Activated T-helper 2 cell treated with anti-CD3 and anti-CD28 coated beads, Interferon-gamma antibody, Interleukin-2, Interleukin-4, amounts not matched to agents 10 μg/mL and 5 μg/mL and 100 μg/mL, durations not matched to agents 14 hours and 24 hours and 36 hours (primary cell): ENCODE results near the gene SPIRE1. TPM values are rescaled to one million over a fixed set of nuclear protein-coding genes. Genes with fewer than 3 reads are reported as not detected.

Source experiments
- DNase-seq: peaks from one replicate; pipeline ENCODE4 v3.0.0; 2021; ENCODE audit warnings: low spot score
- H3K27ac Mint-ChIP-seq: one replicate; pipeline ENCODE4 v1.8.0; 2021; ENCODE audit warnings: mixed read lengths
- H3K27me3 Mint-ChIP-seq: one replicate; pipeline ENCODE4 v1.8.0; 2021; ENCODE audit warnings: low read depth, mixed read lengths
- H3K36me3 Mint-ChIP-seq: one replicate; pipeline ENCODE4 v1.8.0; 2021; ENCODE audit warnings: low read depth, mixed read lengths
- H3K4me1 Mint-ChIP-seq: one replicate; pipeline ENCODE4 v1.8.0; 2021; ENCODE audit warnings: low read depth, mixed read lengths
- H3K4me3 Mint-ChIP-seq: one replicate; pipeline ENCODE4 v1.8.0; 2021; ENCODE audit warnings: low read depth, mild to moderate bottlenecking, moderate library complexity, mixed read lengths
- H3K9me3 Mint-ChIP-seq: one replicate; pipeline ENCODE4 v1.8.0; 2021; ENCODE audit warnings: mixed read lengths
- intact Hi-C: fragments of 100-400 bp; cut with micrococcal nuclease; formaldehyde crosslinking; loops from one replicate; pipeline ENCODE4 v1.15.1; 2023
- total RNA-seq: library from RNA; stranded (reverse); gene quantifications from 2 replicates; pipeline ENCODE4 v1.2.3, GENCODE V29; 2022

Gene SPIRE1
- total RNA-seq, 1 donor from 2014 or later = 19.0 TPM

DNA sequence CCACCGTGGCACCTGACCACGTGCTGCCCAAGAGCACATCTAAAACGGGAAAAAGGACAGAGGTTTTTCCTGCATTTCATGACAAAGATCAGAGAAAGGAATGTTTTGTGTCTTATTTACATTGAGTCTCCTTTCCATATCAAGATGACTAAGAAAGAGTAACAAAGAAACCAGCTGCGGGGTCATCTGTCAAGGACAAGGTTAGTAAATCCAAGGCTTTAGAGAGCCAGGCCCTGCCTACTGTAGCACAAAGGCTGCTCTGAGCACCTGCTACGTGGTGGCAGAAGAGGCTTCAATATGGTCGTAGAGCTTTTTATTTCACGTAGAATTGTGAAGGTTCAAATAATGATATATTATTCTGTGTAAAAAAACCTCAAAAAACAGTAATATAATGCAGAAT lies 199.1 kb downstream of the SPIRE1 start:
- no peak for DNase-seq
- Mint-ChIP-seq H3K27me3 (no peaks in the 10 kb centered on the region), H3K9me3 (no peaks in the 10 kb centered on the region), H3K36me3 (peaks cover 3% of the 10 kb centered on the region), H3K27ac (no peak overlapping the region), H3K4me3 (no peak overlapping the region), H3K4me1 (no peaks in the 10 kb centered on the region)
- intact Hi-C loops = no loop called here

DNA sequence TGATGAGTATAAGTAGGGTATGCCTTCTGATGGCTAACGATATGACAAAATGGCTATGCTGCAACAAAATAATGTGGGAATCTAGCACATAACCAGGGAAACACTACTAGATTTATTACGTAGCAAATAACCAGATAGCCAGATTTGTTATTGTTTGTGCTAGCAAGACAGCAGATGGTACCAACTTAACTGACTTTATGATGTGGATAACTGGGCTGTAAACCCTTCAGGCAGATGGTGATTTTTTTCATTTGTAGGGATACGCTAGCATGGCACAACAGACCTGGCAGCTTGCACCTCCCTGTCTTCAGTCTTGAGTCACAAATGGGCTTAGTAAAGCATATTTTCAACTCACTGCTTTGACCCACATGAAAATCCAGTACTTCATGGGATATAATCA lies 201.5 kb downstream of the SPIRE1 start:
- Mint-ChIP-seq H3K4me1 (no peaks in the 10 kb centered on the region), H3K4me3 (no peak overlapping the region), H3K27ac (no peak overlapping the region), H3K27me3 (no peaks in the 10 kb centered on the region), H3K36me3 (peaks cover 3% of the 10 kb centered on the region), H3K9me3 (no peaks in the 10 kb centered on the region)
- intact Hi-C loops = no loop called here
- no peak for DNase-seq

DNA sequence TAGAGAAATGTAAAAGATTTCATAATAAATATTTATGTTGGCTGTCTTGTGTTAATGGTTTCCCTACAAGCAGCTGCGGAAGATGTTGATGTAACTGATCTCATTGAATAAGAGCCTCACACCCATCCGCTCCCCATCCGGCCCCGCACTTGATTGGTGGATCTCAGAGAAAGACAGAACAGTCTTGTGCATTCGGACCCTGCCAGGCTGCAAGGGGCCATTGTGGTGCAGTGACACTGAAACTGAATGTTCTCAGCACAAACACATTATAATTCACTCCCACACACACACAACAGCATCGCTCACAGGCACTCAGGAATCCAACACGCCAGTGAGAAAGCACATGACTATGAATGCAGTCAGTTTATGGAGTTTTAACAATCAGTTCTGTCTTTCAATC lies 202.4 kb downstream of the SPIRE1 start:
- DNase-seq = no peak
- intact Hi-C loops = no loop called here
- Mint-ChIP-seq H3K4me3 (no peak overlapping the region), H3K4me1 (no peaks in the 10 kb centered on the region), H3K27ac (no peak overlapping the region), H3K27me3 (no peaks in the 10 kb centered on the region), H3K36me3 (peaks cover 3% of the 10 kb centered on the region), H3K9me3 (no peaks in the 10 kb centered on the region)

DNA sequence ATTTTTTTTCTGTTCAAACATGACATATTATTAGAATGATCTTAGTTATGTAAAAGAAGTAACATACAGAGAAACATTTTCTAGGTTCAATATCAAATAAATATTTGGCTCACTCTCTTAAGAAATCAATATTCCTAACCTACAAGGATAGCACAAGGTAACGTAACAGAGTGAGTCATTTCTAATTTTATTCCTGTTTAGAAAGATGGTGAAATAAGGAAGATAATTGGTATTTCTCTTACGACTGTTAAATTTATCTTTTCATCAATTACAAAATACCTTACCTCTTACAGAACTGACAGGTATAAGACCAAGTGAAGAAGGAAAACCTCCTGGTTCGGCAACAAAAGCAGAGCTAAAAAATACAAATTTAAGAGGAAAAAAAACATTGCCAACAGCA lies 205.1 kb downstream of the SPIRE1 start:
- DNase-seq = no peak
- peaks cover 8% of the 10 kb centered on the region for H3K36me3 Mint-ChIP-seq
- H3K27ac Mint-ChIP-seq = no peak overlapping the region
- no peak overlapping the region for H3K4me3 Mint-ChIP-seq
- intact Hi-C loops = no loop called here
- no peaks in the 10 kb centered on the region for H3K4me1 Mint-ChIP-seq
- no peaks in the 10 kb centered on the region for H3K27me3 Mint-ChIP-seq
- H3K9me3 Mint-ChIP-seq = no peaks in the 10 kb centered on the region

GRCh38 chr18:12451428-12451827 lies 206.5 kb downstream of the SPIRE1 start:
- Mint-ChIP-seq H3K27ac (no peak overlapping the region), H3K27me3 (no peaks in the 10 kb centered on the region), H3K36me3 (peaks cover 5% of the 10 kb centered on the region), H3K4me3 (no peak overlapping the region), H3K4me1 (no peaks in the 10 kb centered on the region), H3K9me3 (no peaks in the 10 kb centered on the region)
- no peak for DNase-seq
- intact Hi-C loops = no loop called here

- Mint-ChIP-seq H3K4me3 (no peak overlapping the region), H3K27ac (no peak overlapping the region), H3K27me3 (no peaks in the 10 kb centered on the region), H3K36me3 (peaks cover 10% of the 10 kb centered on the region), H3K9me3 (no peaks in the 10 kb centered on the region), H3K4me1 (peaks cover 3% of the 10 kb centered on the region)
- intact Hi-C loops = no loop called here
- DNase-seq = no peak
Measured at GRCh38 chr18:12449051-12449785, 208.7 kb downstream of the SPIRE1 start.

DNA sequence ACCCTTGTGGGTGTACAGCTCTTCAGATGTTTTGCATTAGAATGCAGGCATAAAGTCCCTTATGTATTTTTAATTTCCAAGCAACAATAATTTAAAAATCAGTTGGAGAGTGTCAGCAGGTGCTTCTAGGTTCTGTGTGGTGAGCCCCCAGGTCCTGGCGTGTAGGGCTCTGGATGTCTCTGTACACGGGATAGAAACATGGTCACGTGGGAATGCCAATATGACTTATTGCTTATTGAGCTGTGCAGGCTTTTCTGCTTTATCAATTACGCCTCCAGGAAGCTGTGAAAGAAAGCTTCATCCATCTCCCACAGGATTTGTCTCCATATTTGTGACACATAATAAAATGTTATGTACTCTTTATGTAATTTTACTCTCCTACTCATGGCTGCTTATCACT lies 212.4 kb downstream of the SPIRE1 start:
- H3K27me3 Mint-ChIP-seq = no peaks in the 10 kb centered on the region
- no peaks in the 10 kb centered on the region for H3K9me3 Mint-ChIP-seq
- no peak overlapping the region for H3K27ac Mint-ChIP-seq
- intact Hi-C loops = no loop called here
- no peak for DNase-seq
- H3K4me3 Mint-ChIP-seq = no peak overlapping the region
- peaks cover 6% of the 10 kb centered on the region for H3K4me1 Mint-ChIP-seq
- H3K36me3 Mint-ChIP-seq = peaks cover 15% of the 10 kb centered on the region

DNA sequence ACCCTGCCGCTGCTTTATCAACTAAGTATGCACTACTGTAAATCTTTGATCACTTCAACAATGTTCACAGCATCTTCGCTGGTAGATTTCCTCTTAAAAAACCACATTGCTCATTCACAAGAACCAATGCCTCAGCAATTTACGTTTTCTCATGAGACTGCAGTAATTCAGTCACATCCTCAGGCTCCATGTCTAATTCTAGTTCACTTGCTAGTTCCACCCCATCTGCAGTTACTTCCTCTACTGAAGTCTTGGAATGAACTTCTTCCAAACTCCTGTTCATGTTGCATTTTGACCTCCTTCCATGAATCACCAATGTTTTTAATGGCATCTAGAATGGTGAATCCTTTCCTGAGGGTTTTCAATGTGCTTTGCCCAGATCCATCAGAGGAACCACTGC lies 214.4 kb downstream of the SPIRE1 start:
- H3K36me3 Mint-ChIP-seq = peaks cover 10% of the 10 kb centered on the region
- H3K4me1 Mint-ChIP-seq = peaks cover 6% of the 10 kb centered on the region
- intact Hi-C loops = no loop called here
- no peak overlapping the region for H3K4me3 Mint-ChIP-seq
- DNase-seq = no peak
- no peak overlapping the region for H3K27ac Mint-ChIP-seq
- no peaks in the 10 kb centered on the region for H3K9me3 Mint-ChIP-seq
- H3K27me3 Mint-ChIP-seq = no peaks in the 10 kb centered on the region

DNA sequence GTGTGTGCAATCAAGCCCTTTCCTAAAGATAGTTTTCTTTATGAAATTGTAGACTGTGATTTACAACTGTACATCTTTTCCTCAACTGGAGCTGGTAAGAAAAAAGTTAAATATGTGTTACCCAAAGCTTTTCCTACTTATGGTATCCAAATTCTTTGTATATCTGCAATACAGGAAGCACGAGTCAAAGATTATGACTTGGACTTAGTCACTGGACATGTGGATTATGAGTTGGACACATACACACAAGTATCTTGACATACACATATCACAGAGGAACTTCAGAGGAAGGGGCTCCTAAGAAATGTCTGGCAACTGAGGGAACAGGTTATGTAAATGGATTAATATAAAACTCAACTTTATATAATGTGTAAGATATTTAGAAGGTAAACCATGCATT lies 215.0 kb downstream of the SPIRE1 start:
- no peak overlapping the region for H3K4me3 Mint-ChIP-seq
- H3K9me3 Mint-ChIP-seq = no peaks in the 10 kb centered on the region
- DNase-seq = no peak
- no peak overlapping the region for H3K27ac Mint-ChIP-seq
- H3K27me3 Mint-ChIP-seq = no peaks in the 10 kb centered on the region
- intact Hi-C loops = no loop called here
- peaks cover 6% of the 10 kb centered on the region for H3K4me1 Mint-ChIP-seq
- H3K36me3 Mint-ChIP-seq = peaks cover 14% of the 10 kb centered on the region

DNA sequence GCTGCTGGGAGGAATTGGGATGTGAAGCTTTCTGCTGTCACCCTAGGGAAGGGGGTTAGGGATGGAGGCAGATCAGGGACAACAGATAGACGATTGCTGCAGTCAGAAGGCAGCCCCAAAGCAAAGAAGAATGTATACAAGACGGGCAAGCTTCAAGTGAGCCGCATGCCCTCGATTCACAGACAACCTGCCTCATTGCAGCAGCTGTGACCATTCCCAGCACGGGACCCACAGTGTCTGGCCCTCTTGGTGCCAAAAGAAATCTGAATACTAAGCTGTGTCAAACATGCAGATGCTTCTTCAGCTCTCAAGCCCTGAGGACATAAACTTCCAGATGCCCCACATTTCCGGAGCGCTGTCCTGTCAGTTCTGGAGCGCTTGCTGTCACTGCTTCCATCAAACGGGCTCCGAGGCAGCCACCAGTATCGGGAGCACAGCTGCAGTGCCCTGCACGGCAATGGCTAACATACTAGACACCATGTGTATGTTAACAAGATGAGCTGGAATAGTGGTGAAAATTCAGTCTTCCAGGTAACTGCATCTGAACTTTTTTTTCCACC lies 216.4 kb downstream of the SPIRE1 start:
- intact Hi-C loops = no loop called here

GRCh38 chr18:12438257-12438656 lies 219.7 kb downstream of the SPIRE1 start:
- Mint-ChIP-seq H3K9me3 (no peaks in the 10 kb centered on the region), H3K4me1 (no peaks in the 10 kb centered on the region), H3K27me3 (no peaks in the 10 kb centered on the region), H3K27ac (no peak overlapping the region), H3K4me3 (no peak overlapping the region), H3K36me3 (peaks cover 4% of the 10 kb centered on the region)
- no peak for DNase-seq
- intact Hi-C loops = no loop called here

More for the DNA sequence above, 216.4 kb downstream of the SPIRE1 start:
- Mint-ChIP-seq H3K9me3 (no peaks in the 10 kb centered on the region), H3K27ac (no peak overlapping the region), H3K36me3 (peaks cover 14% of the 10 kb centered on the region), H3K4me1 (peaks cover 6% of the 10 kb centered on the region), H3K27me3 (no peaks in the 10 kb centered on the region), H3K4me3 (no peak overlapping the region)
- DNase-seq = no peak

GRCh38 chr18:12435867-12436266 lies 222.0 kb downstream of the SPIRE1 start:
- no peak for DNase-seq
- H3K4me3 Mint-ChIP-seq = no peak overlapping the region
- H3K4me1 Mint-ChIP-seq = no peaks in the 10 kb centered on the region
- intact Hi-C loops = no loop called here
- no peak overlapping the region for H3K27ac Mint-ChIP-seq
- peaks cover 4% of the 10 kb centered on the region for H3K36me3 Mint-ChIP-seq
- H3K9me3 Mint-ChIP-seq = no peaks in the 10 kb centered on the region
- no peaks in the 10 kb centered on the region for H3K27me3 Mint-ChIP-seq

GRCh38 chr18:12434541-12434929 lies 223.4 kb downstream of the SPIRE1 start:
- H3K4me1 Mint-ChIP-seq = no peaks in the 10 kb centered on the region
- no peaks in the 10 kb centered on the region for H3K9me3 Mint-ChIP-seq
- peaks cover 4% of the 10 kb centered on the region for H3K36me3 Mint-ChIP-seq
- H3K27ac Mint-ChIP-seq = no peak overlapping the region
- intact Hi-C loops = no loop called here
- DNase-seq = no peak
- H3K4me3 Mint-ChIP-seq = no peak overlapping the region
- H3K27me3 Mint-ChIP-seq = no peaks in the 10 kb centered on the region
